LNCAP (cell line): ENCODE results near the gene CHRNA1.

Experiments
- TF ChIP-seq, protein P1 (sequence below): fragments of 450-650 bp; IDR thresholded peaks from 2 replicates; pipeline ENCODE4 v1.5.1; 2017; ENCODE audit warnings: mild to moderate bottlenecking

Gene CHRNA1

GRCh38 chr2:174744111-174744510, 20.2 kb downstream of the CHRNA1 start:
- TF ChIP-seq, protein P1, sequence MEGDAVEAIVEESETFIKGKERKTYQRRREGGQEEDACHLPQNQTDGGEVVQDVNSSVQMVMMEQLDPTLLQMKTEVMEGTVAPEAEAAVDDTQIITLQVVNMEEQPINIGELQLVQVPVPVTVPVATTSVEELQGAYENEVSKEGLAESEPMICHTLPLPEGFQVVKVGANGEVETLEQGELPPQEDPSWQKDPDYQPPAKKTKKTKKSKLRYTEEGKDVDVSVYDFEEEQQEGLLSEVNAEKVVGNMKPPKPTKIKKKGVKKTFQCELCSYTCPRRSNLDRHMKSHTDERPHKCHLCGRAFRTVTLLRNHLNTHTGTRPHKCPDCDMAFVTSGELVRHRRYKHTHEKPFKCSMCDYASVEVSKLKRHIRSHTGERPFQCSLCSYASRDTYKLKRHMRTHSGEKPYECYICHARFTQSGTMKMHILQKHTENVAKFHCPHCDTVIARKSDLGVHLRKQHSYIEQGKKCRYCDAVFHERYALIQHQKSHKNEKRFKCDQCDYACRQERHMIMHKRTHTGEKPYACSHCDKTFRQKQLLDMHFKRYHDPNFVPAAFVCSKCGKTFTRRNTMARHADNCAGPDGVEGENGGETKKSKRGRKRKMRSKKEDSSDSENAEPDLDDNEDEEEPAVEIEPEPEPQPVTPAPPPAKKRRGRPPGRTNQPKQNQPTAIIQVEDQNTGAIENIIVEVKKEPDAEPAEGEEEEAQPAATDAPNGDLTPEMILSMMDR: no peak

DNA sequence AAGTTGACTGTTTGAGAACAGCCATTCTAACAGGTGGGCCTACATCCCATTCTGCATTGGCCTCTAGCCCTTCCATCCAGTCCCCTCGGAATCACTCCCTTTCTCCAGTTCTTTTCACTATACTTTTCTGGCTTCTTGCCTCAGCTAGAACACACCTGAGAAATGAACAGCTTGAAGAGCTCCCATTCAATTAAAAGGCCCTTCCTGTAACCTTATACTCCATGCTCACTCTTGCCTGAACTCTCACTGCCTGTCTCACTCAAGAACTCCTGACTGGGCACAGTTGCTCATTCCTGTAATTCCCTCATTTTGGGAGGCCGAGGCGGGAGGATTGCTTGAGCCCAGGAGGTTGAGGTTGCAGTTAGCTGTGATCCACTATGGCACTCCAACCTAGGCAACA, 23.6 kb downstream of the CHRNA1 start:
- TF ChIP-seq, protein P1: no peak

DNA sequence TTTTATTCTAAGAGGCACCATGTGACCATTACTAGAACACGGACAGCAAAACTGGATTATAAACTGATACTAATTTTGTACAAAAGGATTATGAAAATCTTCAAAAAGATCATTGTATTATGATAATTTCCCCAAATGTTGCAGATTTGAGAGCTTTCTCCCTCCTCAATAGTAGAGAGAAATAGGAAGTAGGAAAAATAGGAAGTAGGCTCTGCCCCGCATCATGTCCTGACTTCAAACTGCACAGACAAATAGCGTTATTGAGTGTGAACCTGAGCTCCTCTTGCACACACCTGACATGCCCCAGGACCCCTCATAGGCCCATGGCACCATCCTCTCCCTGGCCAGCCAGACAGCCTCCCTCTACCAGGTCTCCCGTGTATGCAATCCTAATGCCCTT, 25.4 kb downstream of the CHRNA1 start:
- TF ChIP-seq, protein P1: no peak

DNA sequence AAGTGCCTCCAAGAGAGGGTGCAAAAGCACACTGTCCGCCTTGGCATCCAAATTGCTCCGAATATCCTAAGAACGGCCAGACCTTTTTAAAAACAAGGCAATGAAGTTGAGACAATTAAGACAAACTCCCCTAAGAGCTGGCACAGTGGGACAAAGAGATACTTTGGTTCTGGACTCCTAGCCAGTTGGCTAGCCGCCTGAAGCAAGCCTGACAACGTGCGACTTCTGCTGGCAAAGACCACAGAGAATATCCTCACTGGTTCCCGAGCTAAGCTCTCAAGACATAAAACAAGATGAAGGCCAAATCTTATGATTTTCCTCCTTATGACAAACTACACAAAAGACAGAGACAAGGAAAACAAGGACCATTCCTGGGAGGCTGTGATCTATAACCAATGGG, 32.7 kb downstream of the CHRNA1 start:
- TF ChIP-seq, protein P1: no peak

GRCh38 chr2:174730698-174731018, 33.6 kb downstream of the CHRNA1 start:
- TF ChIP-seq, protein P1: no peak

GRCh38 chr2:174729797-174730697, 34.2 kb downstream of the CHRNA1 start:
- TF ChIP-seq, protein P1: no peak

- TF ChIP-seq, protein P1: no peak
Measured at GRCh38 chr2:174728096-174728495, 36.2 kb downstream of the CHRNA1 start.
